OCI-LY3 (cell line): Measurements from ENCODE around the gene ATP2C2.

Experiments used
- EZH2phosphoT487 ChIP-seq: fragments of 200-600 bp; shearing (Covaris generic); IDR thresholded peaks from 2 replicates; pipeline ENCODE4 v1.6.1; 2018; ENCODE audit warnings: antibody characterized with exemption, mixed run types, low read depth
- TF ChIP-seq, protein P1 (sequence below): fragments of 200-600, 300-600 bp; sonication (generic); IDR thresholded peaks from 2 replicates; pipeline ENCODE4 v1.5.1; 2014; ENCODE audit warnings: antibody characterized with exemption, low read length, low read depth

DNA sequence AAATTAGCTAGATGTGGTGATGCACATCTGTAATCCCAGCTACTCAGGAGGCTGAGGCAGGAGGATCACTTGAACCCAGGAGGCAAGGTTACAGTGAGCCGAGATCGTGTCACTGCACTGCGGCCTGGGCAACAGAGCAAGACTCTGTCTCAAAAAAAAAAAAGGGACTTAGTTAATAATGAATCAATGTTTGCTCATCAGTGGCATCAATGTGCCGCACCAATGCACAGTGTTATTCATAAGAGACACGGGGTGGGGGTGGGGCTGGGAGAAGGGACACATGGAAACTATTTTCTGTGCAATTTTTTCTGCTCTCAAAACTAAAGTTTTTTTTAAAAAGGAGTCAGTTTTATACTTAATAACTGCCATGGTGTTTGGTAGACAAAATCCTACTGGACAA is 6.8 kb upstream of the ATP2C2 start:
- TF ChIP-seq, protein P1, sequence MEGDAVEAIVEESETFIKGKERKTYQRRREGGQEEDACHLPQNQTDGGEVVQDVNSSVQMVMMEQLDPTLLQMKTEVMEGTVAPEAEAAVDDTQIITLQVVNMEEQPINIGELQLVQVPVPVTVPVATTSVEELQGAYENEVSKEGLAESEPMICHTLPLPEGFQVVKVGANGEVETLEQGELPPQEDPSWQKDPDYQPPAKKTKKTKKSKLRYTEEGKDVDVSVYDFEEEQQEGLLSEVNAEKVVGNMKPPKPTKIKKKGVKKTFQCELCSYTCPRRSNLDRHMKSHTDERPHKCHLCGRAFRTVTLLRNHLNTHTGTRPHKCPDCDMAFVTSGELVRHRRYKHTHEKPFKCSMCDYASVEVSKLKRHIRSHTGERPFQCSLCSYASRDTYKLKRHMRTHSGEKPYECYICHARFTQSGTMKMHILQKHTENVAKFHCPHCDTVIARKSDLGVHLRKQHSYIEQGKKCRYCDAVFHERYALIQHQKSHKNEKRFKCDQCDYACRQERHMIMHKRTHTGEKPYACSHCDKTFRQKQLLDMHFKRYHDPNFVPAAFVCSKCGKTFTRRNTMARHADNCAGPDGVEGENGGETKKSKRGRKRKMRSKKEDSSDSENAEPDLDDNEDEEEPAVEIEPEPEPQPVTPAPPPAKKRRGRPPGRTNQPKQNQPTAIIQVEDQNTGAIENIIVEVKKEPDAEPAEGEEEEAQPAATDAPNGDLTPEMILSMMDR: no peak
- no peak for TF ChIP-seq EZH2phosphoT487
